HEK293 (cell line): ENCODE results near the gene ZNF451.

ENCODE experiments used
- CTCF ChIA-PET: fragments of 350-600 bp; formaldehyde crosslinking; extraction: SDS; loops from one replicate; lab custom pipeline; 2021; ENCODE audit warnings: antibody characterized with exemption; lab: Yijun Ruan, JAX
- POLR2A ChIA-PET: fragments of 300-600 bp; formaldehyde crosslinking; extraction: SDS; loops from one replicate; lab custom pipeline; 2020; ENCODE audit warnings: antibody characterized with exemption, inconsistent platforms; lab: Yijun Ruan, JAX
- H3K27ac ChIP-seq: fragments of 200-500 bp; sonication (Bioruptor generic); 2 replicates; pipeline ENCODE4 v1.5.1; 2014; ENCODE audit warnings: low read depth, low read length, control low read depth, inconsistent platforms; ENCODE audit errors: extremely low read depth
- H3K36me3 ChIP-seq, 2 experiments: fragments of 200-500 bp in 1 of 2; sonication (Bioruptor generic) in 1 of 2; 1 replicate in 1 of 2; 2 replicates in 1 of 2; pipeline ENCODE4 v1.5.1; 2014 to 2017; ENCODE audit warnings: inconsistent platforms in 2 of 2, low read length in 2 of 2; ENCODE audit not compliant: control insufficient read depth in 2 of 2, insufficient read depth in 1 of 2
- H3K4me1 ChIP-seq: fragments of 200-500 bp; sonication (Bioruptor generic); 2 replicates; pipeline ENCODE4 v1.5.1; 2014; ENCODE audit warnings: mild to moderate bottlenecking, low read length, inconsistent platforms; ENCODE audit not compliant: control insufficient read depth, insufficient read depth
- H3K4me3 ChIP-seq: 2 replicates; pipeline ENCODE4 v1.5.1; 2011; ENCODE audit warnings: low read depth, mild to moderate bottlenecking, control low read depth, low read length, moderate library complexity
- H3K9me3 ChIP-seq: fragments of 200-500 bp; sonication (Bioruptor generic); 2 replicates; pipeline ENCODE4 v1.5.1; 2014; ENCODE audit warnings: low read depth, low read length, inconsistent platforms; ENCODE audit not compliant: control insufficient read depth, insufficient read depth
- GLI2 ChIP-seq: fragments of 450-650 bp; formaldehyde crosslinking; IDR thresholded peaks from 2 replicates; pipeline ENCODE4; 2017; ENCODE audit warnings: missing biosample characterization, missing genetic modification characterization, low read depth, borderline replicate concordance
- PRDM1 ChIP-seq: fragments of 450-650 bp; formaldehyde crosslinking; IDR thresholded peaks from 2 replicates; pipeline ENCODE4; 2016; ENCODE audit warnings: missing biosample characterization, missing genetic modification characterization
- SCRT1 ChIP-seq: fragments of 450-650 bp; formaldehyde crosslinking; IDR thresholded peaks from 2 replicates; pipeline ENCODE4 v1.5.1; 2016; ENCODE audit warnings: missing biosample characterization, missing genetic modification characterization, borderline replicate concordance
- YY2 ChIP-seq: fragments of 450-650 bp; formaldehyde crosslinking; IDR thresholded peaks from 2 replicates; pipeline ENCODE4 v1.5.1; 2016; ENCODE audit warnings: missing biosample characterization, missing genetic modification characterization
- ZNF121 ChIP-seq: fragments of 450-650 bp; formaldehyde crosslinking; IDR thresholded peaks from 2 replicates; pipeline ENCODE4 v1.5.1; 2016; ENCODE audit warnings: missing biosample characterization, missing genetic modification characterization
- ZNF132 ChIP-seq: fragments of 450-650 bp; formaldehyde crosslinking; IDR thresholded peaks from 2 replicates; pipeline ENCODE4 v1.5.1; 2017; ENCODE audit warnings: missing biosample characterization, missing genetic modification characterization, borderline replicate concordance
- ZNF26 ChIP-seq: fragments of 450-650 bp; formaldehyde crosslinking; IDR thresholded peaks from 2 replicates; pipeline ENCODE4 v1.5.1; 2016; ENCODE audit warnings: missing biosample characterization, missing genetic modification characterization
- ZNF280D ChIP-seq: fragments of 450-650 bp; formaldehyde crosslinking; IDR thresholded peaks from 2 replicates; pipeline ENCODE4 v1.5.1; 2016; ENCODE audit warnings: missing biosample characterization, missing genetic modification characterization
- ZNF311 ChIP-seq: fragments of 450-650 bp; formaldehyde crosslinking; IDR thresholded peaks from 2 replicates; pipeline ENCODE4 v1.5.1; 2017; ENCODE audit warnings: missing biosample characterization, missing genetic modification characterization, borderline replicate concordance
- ZNF324 ChIP-seq: fragments of 450-650 bp; formaldehyde crosslinking; IDR thresholded peaks from 2 replicates; pipeline ENCODE4 v1.5.1; 2016; ENCODE audit warnings: missing biosample characterization, missing genetic modification characterization
- ZNF423 ChIP-seq: fragments of 450-650 bp; formaldehyde crosslinking; IDR thresholded peaks from 2 replicates; pipeline ENCODE4 v1.5.1; 2016; ENCODE audit warnings: missing biosample characterization, missing genetic modification characterization
- ZNF521 ChIP-seq: fragments of 450-650 bp; formaldehyde crosslinking; IDR thresholded peaks from 2 replicates; pipeline ENCODE4 v1.5.1; 2017; ENCODE audit warnings: missing biosample characterization, mild to moderate bottlenecking, missing genetic modification characterization
- ZNF621 ChIP-seq: fragments of 450-650 bp; formaldehyde crosslinking; IDR thresholded peaks from 2 replicates; pipeline ENCODE4 v1.5.1; 2017; ENCODE audit warnings: missing biosample characterization, missing genetic modification characterization
- ZNF639 ChIP-seq: fragments of 450-650 bp; formaldehyde crosslinking; IDR thresholded peaks from 2 replicates; pipeline ENCODE4 v1.5.1; 2016; ENCODE audit warnings: missing biosample characterization, missing genetic modification characterization
- ZNF664 ChIP-seq: fragments of 450-650 bp; formaldehyde crosslinking; IDR thresholded peaks from 2 replicates; pipeline ENCODE4 v1.5.1; 2016; ENCODE audit warnings: missing biosample characterization, missing genetic modification characterization
- ZNF777 ChIP-seq: fragments of 450-650 bp; formaldehyde crosslinking; IDR thresholded peaks from 2 replicates; pipeline ENCODE4 v1.5.1; 2017; ENCODE audit warnings: missing biosample characterization, missing genetic modification characterization, borderline replicate concordance
- TF ChIP-seq, protein P1 (sequence below): fragments of 450-650 bp; formaldehyde crosslinking; IDR thresholded peaks from 2 replicates; pipeline ENCODE4 v1.5.1; 2016; ENCODE audit warnings: missing biosample characterization, missing genetic modification characterization
- TF ChIP-seq, protein P2 (sequence below): fragments of 450-650 bp; formaldehyde crosslinking; IDR thresholded peaks from 2 replicates; pipeline ENCODE4 v1.5.1; 2016; ENCODE audit warnings: missing biosample characterization, missing genetic modification characterization

Gene ZNF451

DNA sequence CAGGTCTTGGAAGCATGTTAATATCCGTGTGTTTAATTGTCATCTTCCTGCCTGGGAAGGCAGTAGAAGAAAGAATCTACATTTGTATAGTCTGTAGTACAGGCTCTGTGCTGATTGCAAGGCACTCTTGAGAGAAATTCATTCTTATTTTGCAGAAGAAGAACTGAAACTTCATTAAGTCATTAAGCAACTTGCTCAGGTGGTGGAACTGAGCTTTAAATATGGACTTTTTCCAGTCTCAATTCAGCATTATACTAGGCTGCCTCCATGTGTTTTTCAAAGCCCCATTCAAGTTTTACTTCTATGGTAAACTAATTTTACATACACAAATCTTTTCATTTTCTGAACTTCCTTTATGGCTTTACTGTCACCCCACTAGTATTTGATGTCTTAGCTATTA, 18.7 kb downstream of the ZNF451 start (continued):
- TF ChIP-seq ZNF521 (tag by site-specific recombination): no peak
- TF ChIP-seq ZNF132 (tag by site-specific recombination): no peak
- TF ChIP-seq, protein P1, sequence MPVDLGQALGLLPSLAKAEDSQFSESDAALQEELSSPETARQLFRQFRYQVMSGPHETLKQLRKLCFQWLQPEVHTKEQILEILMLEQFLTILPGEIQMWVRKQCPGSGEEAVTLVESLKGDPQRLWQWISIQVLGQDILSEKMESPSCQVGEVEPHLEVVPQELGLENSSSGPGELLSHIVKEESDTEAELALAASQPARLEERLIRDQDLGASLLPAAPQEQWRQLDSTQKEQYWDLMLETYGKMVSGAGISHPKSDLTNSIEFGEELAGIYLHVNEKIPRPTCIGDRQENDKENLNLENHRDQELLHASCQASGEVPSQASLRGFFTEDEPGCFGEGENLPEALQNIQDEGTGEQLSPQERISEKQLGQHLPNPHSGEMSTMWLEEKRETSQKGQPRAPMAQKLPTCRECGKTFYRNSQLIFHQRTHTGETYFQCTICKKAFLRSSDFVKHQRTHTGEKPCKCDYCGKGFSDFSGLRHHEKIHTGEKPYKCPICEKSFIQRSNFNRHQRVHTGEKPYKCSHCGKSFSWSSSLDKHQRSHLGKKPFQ (tag by site-specific recombination): no peak
- no peak for TF ChIP-seq ZNF621 (tag by site-specific recombination)
- no peak for TF ChIP-seq ZNF311
- TF ChIP-seq ZNF639 (tag by site-specific recombination): no peak
- no peak for TF ChIP-seq PRDM1 (tag by site-specific recombination)
- no peak for TF ChIP-seq ZNF121 (tag by site-specific recombination)

DNA sequence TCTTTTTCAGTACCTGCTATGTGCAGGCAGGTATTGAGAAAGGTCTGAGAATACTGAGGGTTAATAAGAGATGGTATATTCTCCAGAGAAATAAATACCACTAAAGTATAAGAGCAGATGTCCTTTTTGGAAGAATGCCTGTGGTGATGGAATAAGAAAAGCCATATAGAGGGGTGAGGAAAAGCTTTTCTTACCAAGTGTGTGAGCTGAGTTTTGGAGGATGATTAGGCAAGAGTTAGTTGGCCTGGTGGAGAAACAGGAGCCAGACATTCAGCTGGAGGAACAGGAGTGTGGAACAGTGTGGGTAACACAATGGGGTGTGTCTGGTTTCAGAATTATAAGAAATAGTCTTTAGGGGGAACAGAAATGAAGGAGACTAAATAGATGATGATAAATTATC, 19.9 kb downstream of the ZNF451 start:
- H3K27ac ChIP-seq: no peak overlapping the region
- TF ChIP-seq ZNF777 (tag by site-specific recombination) (no peak), ZNF280D (no peak), ZNF664 (tag by site-specific recombination) (no peak), ZNF324 (no peak), YY2 (tag by site-specific recombination) (no peak), GLI2 (tag by site-specific recombination) (no peak), ZNF311 (no peak), ZNF423 (tag by site-specific recombination) (no peak), SCRT1 (tag by site-specific recombination) (no peak), ZNF26 (tag by site-specific recombination) (no peak), ZNF621 (tag by site-specific recombination) (no peak)
- TF ChIP-seq, protein P2, sequence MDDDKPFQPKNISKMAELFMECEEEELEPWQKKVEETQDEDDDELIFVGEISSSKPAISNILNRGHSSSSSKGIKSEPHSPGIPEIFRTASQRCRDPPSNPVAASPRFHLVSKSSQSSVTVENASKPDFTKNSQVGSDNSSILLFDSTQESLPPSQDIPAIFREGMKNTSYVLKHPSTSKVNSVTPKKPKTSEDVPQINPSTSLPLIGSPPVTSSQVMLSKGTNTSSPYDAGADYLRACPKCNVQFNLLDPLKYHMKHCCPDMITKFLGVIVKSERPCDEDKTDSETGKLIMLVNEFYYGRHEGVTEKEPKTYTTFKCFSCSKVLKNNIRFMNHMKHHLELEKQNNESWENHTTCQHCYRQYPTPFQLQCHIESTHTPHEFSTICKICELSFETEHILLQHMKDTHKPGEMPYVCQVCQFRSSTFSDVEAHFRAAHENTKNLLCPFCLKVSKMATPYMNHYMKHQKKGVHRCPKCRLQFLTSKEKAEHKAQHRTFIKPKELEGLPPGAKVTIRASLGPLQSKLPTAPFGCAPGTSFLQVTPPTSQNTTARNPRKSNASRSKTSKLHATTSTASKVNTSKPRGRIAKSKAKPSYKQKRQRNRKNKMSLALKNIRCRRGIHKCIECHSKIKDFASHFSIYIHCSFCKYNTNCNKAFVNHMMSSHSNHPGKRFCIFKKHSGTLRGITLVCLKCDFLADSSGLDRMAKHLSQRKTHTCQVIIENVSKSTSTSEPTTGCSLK (tag by site-specific recombination): no peak
- peaks cover 12 to 15% of the 10 kb centered on the region in 2 experiments for H3K36me3 ChIP-seq
- H3K4me1 ChIP-seq: 0 out of 2 replicates have a peak, but pooled peaks cover 2% of the 10 kb centered on the region
- ChIA-PET CTCF (no interaction called here), POLR2A (no interaction called here)
- no peak overlapping the region for H3K4me3 ChIP-seq
- H3K9me3 ChIP-seq: no peaks in the 10 kb centered on the region
